ENCODE data around the gene POLR1A.

POLR1A gene

GRCh38 chr2:86097114-86097896 lies 8.4 kb downstream of the POLR1A start:
- DNase-seq (ENCODE audit: low spot score) = no peak

GRCh38 chr2:86094229-86094628 lies 11.5 kb downstream of the POLR1A start:
- DNase-seq (ENCODE audit: low spot score) = no peak

GRCh38 chr2:86087936-86088850 lies 17.5 kb downstream of the POLR1A start:
- DNase-seq (ENCODE audit: low spot score) = no peak

- DNase-seq (ENCODE audit: low spot score) = no peak
Observed at GRCh38 chr2:86082756-86083155, 22.9 kb downstream of the POLR1A start.

GRCh38 chr2:86081724-86082123 lies 24.0 kb downstream of the POLR1A start:
- no peak for DNase-seq (ENCODE audit: low spot score)

GRCh38 chr2:86079981-86080911 lies 25.4 kb downstream of the POLR1A start:
- DNase-seq (ENCODE audit: low spot score) = peak; percentile 75

- no peak for DNase-seq (ENCODE audit: low spot score)
Observed at GRCh38 chr2:86078774-86079545, 26.7 kb downstream of the POLR1A start.

- no peak for DNase-seq (ENCODE audit: low spot score)
Observed at GRCh38 chr2:86075886-86076285, 29.8 kb downstream of the POLR1A start.

GRCh38 chr2:86074811-86075210 lies 30.9 kb downstream of the POLR1A start:
- no peak for DNase-seq (ENCODE audit: low spot score)

- no peak for DNase-seq (ENCODE audit: low spot score)
Observed at GRCh38 chr2:86074256-86074655, 31.4 kb downstream of the POLR1A start.

GRCh38 chr2:86073225-86073624 lies 32.5 kb downstream of the POLR1A start:
- DNase-seq (ENCODE audit: low spot score) = no peak

- no peak for DNase-seq (ENCODE audit: low spot score)
Observed at GRCh38 chr2:86072271-86072858, 33.3 kb downstream of the POLR1A start.

- no peak for DNase-seq (ENCODE audit: low spot score)
Observed at GRCh38 chr2:86070868-86071267, 34.8 kb downstream of the POLR1A start.

- DNase-seq (ENCODE audit: low spot score) = no peak
Observed at GRCh38 chr2:86069783-86070339, 35.8 kb downstream of the POLR1A start.

- DNase-seq (ENCODE audit: low spot score) = no peak
Observed at GRCh38 chr2:86069091-86069685, 36.5 kb downstream of the POLR1A start.

GRCh38 chr2:86068648-86069047 lies 37.0 kb downstream of the POLR1A start:
- DNase-seq (ENCODE audit: low spot score) = no peak

GRCh38 chr2:86068136-86068588 lies 37.5 kb downstream of the POLR1A start:
- no peak for DNase-seq (ENCODE audit: low spot score)

- DNase-seq (ENCODE audit: low spot score) = no peak
Observed at GRCh38 chr2:86066915-86067314, 38.8 kb downstream of the POLR1A start.

- no peak for DNase-seq (ENCODE audit: low spot score)
Observed at GRCh38 chr2:86066007-86066578, 39.6 kb downstream of the POLR1A start.

GRCh38 chr2:86065512-86065911 lies 40.2 kb downstream of the POLR1A start:
- DNase-seq (ENCODE audit: low spot score) = no peak
